GM12878 (cell line): Measurements from ENCODE around the gene SEC11C. TPM values are rescaled to one million over a fixed set of nuclear protein-coding genes. Genes with fewer than 3 reads are reported as not detected.

ENCODE experiments used
- ATAC-seq: fragments of 200-7000 bp; cut with Tn5 transposase; 3 replicates; pipeline ENCODE4 v1.9.1; 2020; ENCODE audit warnings: mild to moderate bottlenecking, moderate library complexity
- BruUV-seq: library from RNA; stranded (reverse); fragments of 400-500 nt; replicated peaks from 2 replicates; lab custom pipeline; 2021; lab: Mats Ljungman, UMichigan
- CTCF ChIA-PET: fragments of 300-600 bp; sonication (Branson Sonifier 250); formaldehyde crosslinking; extraction: SDS; loops from one replicate; lab custom pipeline; 2021; ENCODE audit warnings: inconsistent platforms; lab: Yijun Ruan, JAX
- POLR2A ChIA-PET: fragments of 350-600 bp; formaldehyde crosslinking; extraction: SDS; loops from one replicate; lab custom pipeline; 2021; ENCODE audit warnings: inconsistent platforms; lab: Charles Lee
- RAD21 ChIA-PET: fragments of 300-600 bp; sonication (Branson Sonifier 250); formaldehyde crosslinking; loops from one replicate; lab custom pipeline; 2023; ENCODE audit warnings: antibody characterized with exemption; ENCODE audit not compliant: unreplicated experiment; lab: Charles Lee
- SMC1A ChIA-PET: fragments of 300-600 bp; sonication (Branson Sonifier 250); formaldehyde crosslinking; loops from one replicate; lab custom pipeline; 2023; ENCODE audit not compliant: unreplicated experiment, uncharacterized antibody; lab: Charles Lee
- DNase-seq: peaks from one replicate; pipeline ENCODE4 v3.0.0-alpha.2; 2011; ENCODE audit warnings: low read depth, low spot score
- FAIRE-seq: peaks from 3 replicates; lab custom pipeline; 2011; peaks lifted over from hg19 to GRCh38; lab: Jason Lieb, UNC
- H2AFZ ChIP-seq: 2 replicates; pipeline ENCODE4 v1.6.0; 2011; ENCODE audit warnings: low read depth, low read length, control low read depth; ENCODE audit not compliant: control insufficient read depth
- H3K27ac ChIP-seq: 2 replicates; pipeline ENCODE4 v1.5.1; 2011; ENCODE audit warnings: control low read depth; ENCODE audit not compliant: control insufficient read depth, insufficient read depth
- H3K27me3 ChIP-seq, 2 experiments: replicated peaks in 1 of 2; 2 replicates each; pipeline versions ENCODE4 v1.6.0 to v1.6.1; 2011; ENCODE audit warnings: low read length in 1 of 2; ENCODE audit not compliant: control insufficient read depth in 2 of 2, insufficient read depth in 2 of 2
- H3K36me3 ChIP-seq, 2 experiments: 2 replicates each; pipeline ENCODE4 v1.5.1; 2011; ENCODE audit warnings: low read length in 1 of 2; ENCODE audit not compliant: control insufficient read depth in 2 of 2, insufficient read depth in 2 of 2
- H3K4me1 ChIP-seq: 2 replicates; pipeline ENCODE4 v1.6.1; 2011; ENCODE audit warnings: mild to moderate bottlenecking, low read length, moderate library complexity, mixed read lengths; ENCODE audit not compliant: control insufficient read depth, insufficient read depth
- H3K4me2 ChIP-seq: 2 replicates; pipeline ENCODE4 v1.6.0; 2011; ENCODE audit warnings: control low read depth; ENCODE audit not compliant: control insufficient read depth, insufficient read depth
- H3K4me3 ChIP-seq: fragments of 200-600 bp; sonication (generic); 2 replicates; pipeline ENCODE4 v1.5.1; 2016
- H3K79me2 ChIP-seq: 2 replicates; pipeline ENCODE4 v1.6.0; 2011; ENCODE audit warnings: low read length; ENCODE audit not compliant: control insufficient read depth, insufficient read depth
- H3K9ac ChIP-seq: 2 replicates; pipeline ENCODE4 v1.8.0; 2011; ENCODE audit warnings: low read length, control low read depth, mixed read lengths; ENCODE audit not compliant: control insufficient read depth, insufficient read depth
- H3K9me3 ChIP-seq: replicated peaks from 3 replicates; pipeline ENCODE4 v1.5.1; 2011; ENCODE audit warnings: mild to moderate bottlenecking, low read length; ENCODE audit not compliant: control insufficient read depth, insufficient read depth
- H4K20me1 ChIP-seq: 2 replicates; pipeline ENCODE4 v1.6.0; 2011; ENCODE audit not compliant: control insufficient read depth, insufficient read depth
- BCL3 ChIP-seq: IDR thresholded peaks from 2 replicates; pipeline ENCODE4 v1.6.1; 2011; ENCODE audit warnings: borderline replicate concordance, low read depth, mild to moderate bottlenecking, moderate library complexity, low read length; ENCODE audit not compliant: insufficient read depth, poor library complexity, severe bottlenecking
- CBX3 ChIP-seq: fragments of 200-600 bp; sonication (generic); IDR thresholded peaks from 2 replicates; pipeline ENCODE4 v1.6.1; 2016; ENCODE audit warnings: low read depth, borderline replicate concordance
- CHD4 ChIP-seq: fragments of 200-600 bp; sonication (generic); IDR thresholded peaks from 2 replicates; pipeline ENCODE4 v1.6.1; 2016; ENCODE audit warnings: mild to moderate bottlenecking
- ESRRA ChIP-seq: IDR thresholded peaks from 2 replicates; pipeline ENCODE4 v1.6.1; 2012; ENCODE audit warnings: mild to moderate bottlenecking, low read length, improper control_type of control experiment
- IKZF1 ChIP-seq: fragments of 450-650 bp; conservative IDR thresholded peaks from 2 replicates; pipeline ENCODE4 v1.6.1; 2017; ENCODE audit warnings: antibody characterized with exemption, mild to moderate bottlenecking
- JUNB ChIP-seq: IDR thresholded peaks from 2 replicates; pipeline ENCODE4 v1.6.1; 2016; ENCODE audit warnings: antibody characterized with exemption, mild to moderate bottlenecking
- KAT2A ChIP-seq: conservative IDR thresholded peaks from 2 replicates; pipeline ENCODE4 v1.6.1; 2011; ENCODE audit warnings: low read depth, low read length; ENCODE audit not compliant: control insufficient read depth
- MTA3 ChIP-seq: IDR thresholded peaks from 2 replicates; pipeline ENCODE4 v1.6.1; 2012; ENCODE audit warnings: low read length, inconsistent platforms, borderline replicate concordance
- MYB ChIP-seq: fragments of 150-350 bp; IDR thresholded peaks from 2 replicates; pipeline ENCODE4 v1.6.1; 2014; ENCODE audit warnings: mild to moderate bottlenecking, low read depth, low read length, borderline replicate concordance
- RB1 ChIP-seq: fragments of 450-650 bp; formaldehyde crosslinking; IDR thresholded peaks from 2 replicates; pipeline ENCODE4 v1.6.1; 2017; ENCODE audit warnings: mild to moderate bottlenecking, borderline replicate concordance
- RFX5 ChIP-seq: IDR thresholded peaks from 2 replicates; pipeline ENCODE4 v1.6.1; 2011; ENCODE audit warnings: low read depth, low read length, improper control_type of control experiment
- SMARCA5 ChIP-seq: fragments of 450-650 bp; IDR thresholded peaks from 2 replicates; pipeline ENCODE4 v1.6.1; 2017; ENCODE audit warnings: mild to moderate bottlenecking
- TARDBP ChIP-seq: IDR thresholded peaks from 2 replicates; pipeline ENCODE4 v1.6.1; 2016; ENCODE audit warnings: borderline replicate concordance
- WRNIP1 ChIP-seq: IDR thresholded peaks from 2 replicates; pipeline ENCODE4 v1.6.1; 2011; ENCODE audit warnings: low read depth, low read length, improper control_type of control experiment, borderline replicate concordance
- WGBS: methylation state at CpG from one replicate; pipeline ENCODE4 v1.1.6; 2016; ENCODE audit warnings: low lambda C conversion rate; ENCODE audit not compliant: insufficient replicate concordance, insufficient coverage; ENCODE audit errors: missing lambda C conversion rate; 5-methylcytosine and 5-hydroxymethylcytosine counted together
- in situ Hi-C: fragments of 300-500 bp; cut with MboI; formaldehyde crosslinking; loops from 9 replicates; pipeline ENCODE4 v1.14.3; 2018; ENCODE audit warnings: mixed read lengths
- intact Hi-C: fragments of 100-400 bp; cut with micrococcal nuclease; formaldehyde crosslinking; loops from one replicate; pipeline ENCODE4 v1.14.2; 2022; ENCODE audit not compliant: unreplicated experiment
- polyA plus RNA-seq, 11 experiments: library from polyadenylated mRNA; depleted of rRNA in 4 of 11; unstranded in 6 of 11; stranded (reverse) in 5 of 11; fragments of >200 nt; fragmentation: Nextera tagmentation in 4 of 11; fragmentation: Illumina TruSeq in 1 of 11; extraction: Ambion mirVana in 4 of 11; extraction: Trizol in 1 of 11; gene quantifications; 1 replicate in 1 of 11; 2 replicates in 10 of 11; pipeline versions ENCODE4 v1.2.1 to v1.2.3, GENCODE V29; 2011 to 2016; ENCODE audit warnings: inconsistent platforms in 2 of 11, missing spikeins in 2 of 11, low read depth in 1 of 11
- total RNA-seq, 4 experiments: library from RNA; depleted of rRNA in 3 of 4; stranded (reverse); fragments of >200 nt in 3 of 4; fragmentation: Illumina TruSeq in 1 of 4; extraction: Trizol in 1 of 4; gene quantifications; 2 replicates each; pipeline versions ENCODE4 v1.2.1 to v1.2.3, GENCODE V29; 2013 to 2021
- TF ChIP-seq, protein P1 (sequence below): fragments of 450-650 bp; IDR thresholded peaks from 2 replicates; pipeline ENCODE4 v1.6.1; 2017; ENCODE audit warnings: low read depth, mild to moderate bottlenecking, moderate library complexity
- TF ChIP-seq, protein P2 (sequence below): fragments of 450-650 bp; formaldehyde crosslinking; IDR thresholded peaks from 2 replicates; pipeline ENCODE4 v1.4.0; 2022; ENCODE audit warnings: mild to moderate bottlenecking, moderate library complexity
- TF ChIP-seq, protein P3 (sequence below): fragments of 450-650 bp; IDR thresholded peaks from 2 replicates; pipeline ENCODE4 v1.6.1; 2016; ENCODE audit warnings: mild to moderate bottlenecking

The SEC11C gene
- total and polyA plus RNA-seq, 10 of the 15 experiments (the other 5 are each of a cell fraction or from before 2014, with no cell fraction given) = 124 to 649 (median 211) TPM

DNA sequence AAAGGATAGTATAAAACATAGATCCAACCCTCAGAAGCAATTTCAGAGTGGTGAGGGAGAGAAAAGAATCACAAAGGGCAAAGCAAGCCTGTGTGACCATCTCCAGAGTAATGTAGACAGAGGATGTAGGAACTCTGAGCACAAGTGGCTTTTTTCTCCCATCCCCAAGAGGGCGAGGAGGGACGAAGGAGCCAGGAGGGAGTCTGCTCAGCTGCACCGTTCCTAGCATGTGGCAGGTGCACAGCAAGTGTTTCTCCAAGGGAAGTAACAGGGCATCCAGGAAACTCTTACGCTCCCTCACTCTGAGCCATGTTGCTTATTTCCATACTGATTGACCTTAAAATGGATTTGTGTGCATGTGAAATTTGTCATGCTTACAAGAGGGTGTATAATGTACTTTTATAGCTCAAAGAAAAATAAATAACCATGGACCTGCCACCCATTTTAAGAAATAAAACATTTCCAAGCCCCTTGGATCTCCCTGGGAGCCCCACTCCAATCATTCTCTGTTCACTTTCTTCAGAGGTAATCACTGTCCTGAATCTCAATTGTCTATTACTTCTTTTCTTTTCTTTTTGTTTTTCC, 37.8 kb upstream of the SEC11C start:
- Histone ChIP-seq H3K9ac (no peak overlapping the region), H2AFZ (no peak overlapping the region), H3K27me3 (peaks cover 0 to 3% of the 10 kb centered on the region in 2 experiments; a peak in 3 of 4 replicates), H3K4me1 (no peaks in the 10 kb centered on the region), H3K4me2 (no peak overlapping the region), H3K79me2 (no peaks in the 10 kb centered on the region), H3K4me3 (no peak overlapping the region), H3K9me3 (no peaks in the 10 kb centered on the region), H3K36me3 (no peaks in the 10 kb centered on the region), H3K27ac (no peak overlapping the region), H4K20me1 (no peaks in the 10 kb centered on the region)
- POLR2A ChIA-PET = no interaction called here
- DNase-seq (no peak), ATAC-seq (no peak), FAIRE-seq (no peak)
- intact Hi-C loops (no loop called here), in situ Hi-C loops (no loop called here)
- TF ChIP-seq CBX3 = no peak
- TF ChIP-seq, protein P1, sequence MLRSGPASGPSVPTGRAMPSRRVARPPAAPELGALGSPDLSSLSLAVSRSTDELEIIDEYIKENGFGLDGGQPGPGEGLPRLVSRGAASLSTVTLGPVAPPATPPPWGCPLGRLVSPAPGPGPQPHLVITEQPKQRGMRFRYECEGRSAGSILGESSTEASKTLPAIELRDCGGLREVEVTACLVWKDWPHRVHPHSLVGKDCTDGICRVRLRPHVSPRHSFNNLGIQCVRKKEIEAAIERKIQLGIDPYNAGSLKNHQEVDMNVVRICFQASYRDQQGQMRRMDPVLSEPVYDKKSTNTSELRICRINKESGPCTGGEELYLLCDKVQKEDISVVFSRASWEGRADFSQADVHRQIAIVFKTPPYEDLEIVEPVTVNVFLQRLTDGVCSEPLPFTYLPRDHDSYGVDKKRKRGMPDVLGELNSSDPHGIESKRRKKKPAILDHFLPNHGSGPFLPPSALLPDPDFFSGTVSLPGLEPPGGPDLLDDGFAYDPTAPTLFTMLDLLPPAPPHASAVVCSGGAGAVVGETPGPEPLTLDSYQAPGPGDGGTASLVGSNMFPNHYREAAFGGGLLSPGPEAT = no peak
- TF ChIP-seq TARDBP = no peak
- TF ChIP-seq BCL3 = no peak
- TF ChIP-seq CHD4 = no peak
- TF ChIP-seq WRNIP1 = no peak
- TF ChIP-seq SMARCA5 = no peak
- no peak for TF ChIP-seq RFX5
- no peak for TF ChIP-seq ESRRA
- no peak for TF ChIP-seq KAT2A
- TF ChIP-seq MTA3 = no peak
- TF ChIP-seq RB1 = no peak
- no peak for TF ChIP-seq IKZF1
- TF ChIP-seq, protein P2, sequence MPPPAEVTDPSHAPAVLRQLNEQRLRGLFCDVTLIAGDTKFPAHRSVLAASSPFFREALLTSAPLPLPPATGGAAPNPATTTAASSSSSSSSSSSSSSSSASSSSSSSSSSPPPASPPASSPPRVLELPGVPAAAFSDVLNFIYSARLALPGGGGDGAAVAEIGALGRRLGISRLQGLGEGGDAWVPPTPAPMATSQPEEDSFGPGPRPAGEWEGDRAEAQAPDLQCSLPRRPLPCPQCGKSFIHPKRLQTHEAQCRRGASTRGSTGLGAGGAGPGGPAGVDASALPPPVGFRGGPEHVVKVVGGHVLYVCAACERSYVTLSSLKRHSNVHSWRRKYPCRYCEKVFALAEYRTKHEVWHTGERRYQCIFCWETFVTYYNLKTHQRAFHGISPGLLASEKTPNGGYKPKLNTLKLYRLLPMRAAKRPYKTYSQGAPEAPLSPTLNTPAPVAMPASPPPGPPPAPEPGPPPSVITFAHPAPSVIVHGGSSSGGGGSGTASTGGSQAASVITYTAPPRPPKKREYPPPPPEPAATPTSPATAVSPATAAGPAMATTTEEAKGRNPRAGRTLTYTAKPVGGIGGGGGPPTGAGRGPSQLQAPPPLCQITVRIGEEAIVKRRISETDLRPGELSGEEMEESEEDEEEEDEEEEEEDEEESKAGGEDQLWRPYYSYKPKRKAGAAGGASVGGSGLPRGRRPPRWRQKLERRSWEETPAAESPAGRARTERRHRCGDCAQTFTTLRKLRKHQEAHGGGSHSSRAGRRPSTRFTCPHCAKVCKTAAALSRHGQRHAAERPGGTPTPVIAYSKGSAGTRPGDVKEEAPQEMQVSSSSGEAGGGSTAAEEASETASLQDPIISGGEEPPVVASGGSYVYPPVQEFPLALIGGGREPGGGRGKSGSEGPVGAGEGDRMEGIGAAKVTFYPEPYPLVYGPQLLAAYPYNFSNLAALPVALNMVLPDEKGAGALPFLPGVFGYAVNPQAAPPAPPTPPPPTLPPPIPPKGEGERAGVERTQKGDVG = no peak
- TF ChIP-seq JUNB = no peak
- no peak for TF ChIP-seq MYB
- TF ChIP-seq, protein P3, sequence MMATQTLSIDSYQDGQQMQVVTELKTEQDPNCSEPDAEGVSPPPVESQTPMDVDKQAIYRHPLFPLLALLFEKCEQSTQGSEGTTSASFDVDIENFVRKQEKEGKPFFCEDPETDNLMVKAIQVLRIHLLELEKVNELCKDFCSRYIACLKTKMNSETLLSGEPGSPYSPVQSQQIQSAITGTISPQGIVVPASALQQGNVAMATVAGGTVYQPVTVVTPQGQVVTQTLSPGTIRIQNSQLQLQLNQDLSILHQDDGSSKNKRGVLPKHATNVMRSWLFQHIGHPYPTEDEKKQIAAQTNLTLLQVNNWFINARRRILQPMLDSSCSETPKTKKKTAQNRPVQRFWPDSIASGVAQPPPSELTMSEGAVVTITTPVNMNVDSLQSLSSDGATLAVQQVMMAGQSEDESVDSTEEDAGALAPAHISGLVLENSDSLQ = no peak
- 24% methylated on average over 4 of the region's 4 CpGs for WGBS
- SMC1A ChIA-PET = interaction anchor here (1.6 kb wide), 1 partner anchor 16 kb away, joined by 4 read pairs; no protein-coding TSS in a partner anchor
- RAD21 ChIA-PET = no interaction called here
- BruUV-seq = no TSS peak
- CTCF ChIA-PET = no interaction called here
